Esophagus squamous epithelium (tissue), 5 donors: ENCODE measurements around the gene LCOR. TPM values are rescaled to one million over a fixed set of nuclear protein-coding genes. Genes with fewer than 3 reads are reported as not detected.

Source experiments
- DNase-seq: peaks from one replicate; lab custom pipeline; 2025; lab: John Stamatoyannopoulos, UW
- H3K27ac ChIP-seq, 4 donors: fragments of 200-600 bp; sonication (generic); one replicate each; pipeline ENCODE4 v1.5.1; 2016 to 2019; ENCODE audit warnings: mild to moderate bottlenecking in 1 of 4
- H3K27me3 ChIP-seq, 4 donors: fragments of 200-600 bp; sonication (generic); 1 replicate in 3 of 4; 2 replicates in 1 of 4; pipeline versions ENCODE4 v1.5.1 to v1.6.0; 2017 to 2021; ENCODE audit warnings: antibody characterized with exemption in 1 of 4
- H3K36me3 ChIP-seq, 3 donors: fragments of 200-600 bp; sonication (generic); one replicate each; pipeline ENCODE4 v1.5.1; 2016 to 2019
- H3K4me1 ChIP-seq, 3 donors: fragments of 200-600 bp; sonication (generic); one replicate each; pipeline ENCODE4 v1.5.1; 2017 to 2019
- H3K4me3 ChIP-seq, 4 donors: fragments of 200-600 bp; sonication (generic); 1 replicate in 3 of 4; 2 replicates in 1 of 4; pipeline ENCODE4 v1.5.1; 2016 to 2019; ENCODE audit warnings: mild to moderate bottlenecking in 2 of 4, moderate library complexity in 1 of 4
- H3K9me3 ChIP-seq, 3 donors: fragments of 200-600 bp; sonication (generic); one replicate each; pipeline ENCODE4 v1.5.1; 2016 to 2019
- POLR2A ChIP-seq, 4 donors: fragments of 450-650 bp; IDR thresholded peaks; one replicate each; pipeline ENCODE4 v1.6.1; 2017; ENCODE audit warnings: antibody characterized with exemption in 4 of 4, mild to moderate bottlenecking in 4 of 4, moderate library complexity in 3 of 4
- WGBS, 2 donors: methylation state at CpG; one replicate each; pipeline ENCODE4 v1.1.5; 2018; 5-methylcytosine and 5-hydroxymethylcytosine counted together
- intact Hi-C: fragments of 100-400 bp; cut with DNase I; formaldehyde crosslinking; loops from one replicate; pipeline ENCODE4 v1.15.0; 2022
- total RNA-seq, 4 donors: library from RNA; depleted of rRNA; stranded (reverse); fragments of >200 nt; gene quantifications; one replicate each; pipeline ENCODE4 v1.1.0, GENCODE V29; 2016
- TF ChIP-seq, protein P1 (sequence below), 6 experiments: fragments of 450-650 bp in 4 of 6; fragments of 200-600 bp in 2 of 6; sonication (generic) in 2 of 6; IDR thresholded peaks; one replicate each; pipeline ENCODE4 v1.5.1; 2016 to 2019; ENCODE audit warnings: antibody characterized with exemption in 6 of 6, mild to moderate bottlenecking in 4 of 6, moderate library complexity in 4 of 6
- donor health status: DM: yes; HTN: yes; CAD: no.

The LCOR gene
- total RNA-seq, 4 donors from 2014 or later: 16.9 to 112 (median 30.4) TPM

DNA sequence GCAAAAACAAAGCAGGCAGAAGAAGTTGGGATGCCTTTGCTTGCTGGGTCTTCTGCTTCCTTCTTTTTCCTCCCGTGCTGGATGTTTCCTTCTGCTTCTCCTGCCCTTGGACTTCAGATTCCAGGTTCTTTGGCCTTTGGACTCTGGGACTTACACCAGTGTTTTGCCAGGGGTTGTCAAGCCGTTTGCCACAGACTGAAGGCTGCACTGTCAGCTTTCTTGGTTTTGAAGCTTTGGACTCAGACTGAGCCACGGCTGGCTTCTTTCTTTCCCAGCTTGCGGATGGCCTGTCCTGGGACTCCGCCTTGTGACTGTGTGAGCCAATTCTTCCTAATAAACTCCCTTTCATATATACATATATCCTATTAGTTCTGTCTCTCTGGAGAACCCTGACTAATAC, 11.3 kb upstream of the LCOR start:
- intact Hi-C loops: loop anchor here (10.0 kb wide), 1 partner anchor 176 kb away; no protein-coding TSS in a partner anchor
- TF ChIP-seq, protein P1, sequence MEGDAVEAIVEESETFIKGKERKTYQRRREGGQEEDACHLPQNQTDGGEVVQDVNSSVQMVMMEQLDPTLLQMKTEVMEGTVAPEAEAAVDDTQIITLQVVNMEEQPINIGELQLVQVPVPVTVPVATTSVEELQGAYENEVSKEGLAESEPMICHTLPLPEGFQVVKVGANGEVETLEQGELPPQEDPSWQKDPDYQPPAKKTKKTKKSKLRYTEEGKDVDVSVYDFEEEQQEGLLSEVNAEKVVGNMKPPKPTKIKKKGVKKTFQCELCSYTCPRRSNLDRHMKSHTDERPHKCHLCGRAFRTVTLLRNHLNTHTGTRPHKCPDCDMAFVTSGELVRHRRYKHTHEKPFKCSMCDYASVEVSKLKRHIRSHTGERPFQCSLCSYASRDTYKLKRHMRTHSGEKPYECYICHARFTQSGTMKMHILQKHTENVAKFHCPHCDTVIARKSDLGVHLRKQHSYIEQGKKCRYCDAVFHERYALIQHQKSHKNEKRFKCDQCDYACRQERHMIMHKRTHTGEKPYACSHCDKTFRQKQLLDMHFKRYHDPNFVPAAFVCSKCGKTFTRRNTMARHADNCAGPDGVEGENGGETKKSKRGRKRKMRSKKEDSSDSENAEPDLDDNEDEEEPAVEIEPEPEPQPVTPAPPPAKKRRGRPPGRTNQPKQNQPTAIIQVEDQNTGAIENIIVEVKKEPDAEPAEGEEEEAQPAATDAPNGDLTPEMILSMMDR (IDR thresholded peaks at IDR 0.05): no peak
- no peak for TF ChIP-seq POLR2A (IDR thresholded peaks at IDR 0.05)
- DNase-seq: no peak
- Histone ChIP-seq H3K27me3 (no peaks in the 10 kb centered on the region), H3K9me3 (no peaks in the 10 kb centered on the region), H3K4me1 (no peaks in the 10 kb centered on the region), H3K4me3 (no peak overlapping the region), H3K36me3 (no peaks in the 10 kb centered on the region), H3K27ac (no peak overlapping the region)
- WGBS, 2 donors: 61 to 72% methylated on average over 5 of the region's 5 CpGs

DNA sequence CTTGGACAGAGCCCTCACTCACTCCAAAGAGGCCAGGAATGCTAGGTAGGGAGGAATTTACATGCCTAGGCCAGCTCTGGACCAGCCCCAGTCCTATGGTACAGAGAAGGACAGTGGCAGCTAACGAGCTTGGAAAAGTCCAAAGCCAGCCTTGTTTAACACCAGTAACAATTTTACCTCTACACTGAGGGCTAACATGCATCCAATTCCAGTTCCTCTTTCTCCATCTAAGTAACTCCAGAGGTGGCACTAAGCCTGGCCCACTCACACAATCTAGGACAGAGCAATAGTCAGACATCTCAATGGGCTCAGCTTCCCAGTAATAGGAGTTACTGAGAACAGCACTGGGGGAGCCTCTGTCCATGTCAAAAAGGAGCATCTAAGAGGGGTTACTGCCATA, 5.7 kb upstream of the LCOR start:
- WGBS, 2 donors: 83% methylated on average over 1 of the region's 1 CpG; no CpG with 5 or more reads in 1 of the 2 donors
- Histone ChIP-seq H3K4me1 (peaks cover 0 to 14% (median 7%) of the 10 kb centered on the region in 3 donors), H3K9me3 (no peaks in the 10 kb centered on the region), H3K27ac (no peak overlapping the region), H3K36me3 (no peaks in the 10 kb centered on the region), H3K27me3 (no peaks in the 10 kb centered on the region), H3K4me3 (no peak overlapping the region)
- intact Hi-C loops: loop anchor here (10.0 kb wide), 1 partner anchor 182 kb away; no protein-coding TSS in a partner anchor
- DNase-seq: no peak
- TF ChIP-seq, protein P1 (IDR thresholded peaks at IDR 0.05): no peak
- no peak for TF ChIP-seq POLR2A (IDR thresholded peaks at IDR 0.05)

DNA sequence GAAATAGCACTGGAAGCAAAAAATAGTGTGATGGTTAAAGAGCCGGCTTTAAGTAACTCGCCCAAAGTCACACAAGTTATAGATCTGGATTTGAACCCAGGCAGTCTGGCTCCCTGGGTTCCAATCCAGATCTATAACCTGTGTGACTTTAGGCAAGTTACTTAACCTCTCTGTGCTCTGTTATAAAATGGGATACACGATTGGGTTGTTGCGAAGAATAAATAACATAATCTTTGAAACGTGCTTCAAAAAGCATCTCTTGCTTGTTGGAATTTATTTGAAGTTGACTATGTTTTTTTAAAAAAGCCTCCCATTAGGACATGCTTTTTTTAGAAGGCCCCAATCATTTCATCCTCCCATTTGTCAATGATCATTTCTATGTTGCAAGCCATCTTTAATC, 3.5 kb upstream of the LCOR start:
- H3K4me1 ChIP-seq: peaks cover 0 to 21% (median 7%) of the 10 kb centered on the region in 3 donors
- H3K27me3 ChIP-seq: no peaks in the 10 kb centered on the region
- H3K36me3 ChIP-seq: no peaks in the 10 kb centered on the region
- TF ChIP-seq POLR2A (IDR thresholded peaks at IDR 0.05): no peak
- TF ChIP-seq, protein P1 (IDR thresholded peaks at IDR 0.05): no peak
- intact Hi-C loops: loop anchor here (10.0 kb wide), 1 partner anchor 184 kb away; no protein-coding TSS in a partner anchor
- no peak overlapping the region for H3K4me3 ChIP-seq
- no peak for DNase-seq
- H3K27ac ChIP-seq: no peak overlapping the region
- WGBS, 2 donors: 88% methylated on average over 5 of the region's 5 CpGs
- H3K9me3 ChIP-seq: no peaks in the 10 kb centered on the region

DNA sequence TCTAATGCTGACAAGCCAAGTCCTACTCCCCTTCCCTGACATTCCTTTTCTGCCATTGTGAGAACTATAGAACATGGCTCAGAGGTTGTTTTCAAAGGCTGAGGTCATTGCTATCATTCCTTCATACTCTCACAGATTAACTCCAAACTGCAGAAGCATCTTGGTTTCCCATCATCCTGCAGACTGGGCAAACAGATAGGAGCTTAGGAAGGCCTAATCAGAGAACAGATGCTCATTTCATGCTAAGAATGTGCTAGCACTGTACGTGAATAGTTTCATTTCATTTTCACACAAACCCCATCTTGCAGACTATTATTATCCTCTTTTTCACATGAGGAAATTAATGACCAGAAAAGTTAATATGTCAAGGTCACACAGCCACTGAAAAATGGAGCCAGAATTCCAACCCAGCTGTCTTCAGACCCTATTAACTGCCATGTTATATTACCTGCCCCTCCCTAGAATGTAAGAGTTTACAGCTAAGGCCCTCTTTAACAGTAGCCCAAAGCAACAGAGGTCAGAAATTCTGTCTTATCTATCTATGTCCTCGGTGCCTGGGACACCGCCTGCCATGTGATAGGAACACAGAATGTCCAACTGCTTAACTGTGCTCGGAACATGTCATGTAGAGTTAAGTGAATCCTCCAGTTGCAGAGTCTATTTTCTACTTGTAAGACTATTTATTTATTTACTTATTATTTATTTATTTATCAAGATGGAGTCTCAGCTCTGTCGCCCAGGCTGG, 2.9 kb upstream of the LCOR start:
- WGBS, 2 donors: 89 to 93% methylated on average over 5 of the region's 5 CpGs
- H3K36me3 ChIP-seq: no peaks in the 10 kb centered on the region
- no peak overlapping the region for H3K4me3 ChIP-seq
- H3K27me3 ChIP-seq: no peaks in the 10 kb centered on the region
- TF ChIP-seq, protein P1 (IDR thresholded peaks at IDR 0.05): no peak
- TF ChIP-seq POLR2A (IDR thresholded peaks at IDR 0.05): no peak
- H3K4me1 ChIP-seq: peaks cover 0 to 27% (median 7%) of the 10 kb centered on the region in 3 donors
- intact Hi-C loops: loop anchor here (10.0 kb wide), 1 partner anchor 184 kb away; no protein-coding TSS in a partner anchor
- DNase-seq: no peak
- H3K27ac ChIP-seq: no peak overlapping the region
- no peaks in the 10 kb centered on the region for H3K9me3 ChIP-seq

DNA sequence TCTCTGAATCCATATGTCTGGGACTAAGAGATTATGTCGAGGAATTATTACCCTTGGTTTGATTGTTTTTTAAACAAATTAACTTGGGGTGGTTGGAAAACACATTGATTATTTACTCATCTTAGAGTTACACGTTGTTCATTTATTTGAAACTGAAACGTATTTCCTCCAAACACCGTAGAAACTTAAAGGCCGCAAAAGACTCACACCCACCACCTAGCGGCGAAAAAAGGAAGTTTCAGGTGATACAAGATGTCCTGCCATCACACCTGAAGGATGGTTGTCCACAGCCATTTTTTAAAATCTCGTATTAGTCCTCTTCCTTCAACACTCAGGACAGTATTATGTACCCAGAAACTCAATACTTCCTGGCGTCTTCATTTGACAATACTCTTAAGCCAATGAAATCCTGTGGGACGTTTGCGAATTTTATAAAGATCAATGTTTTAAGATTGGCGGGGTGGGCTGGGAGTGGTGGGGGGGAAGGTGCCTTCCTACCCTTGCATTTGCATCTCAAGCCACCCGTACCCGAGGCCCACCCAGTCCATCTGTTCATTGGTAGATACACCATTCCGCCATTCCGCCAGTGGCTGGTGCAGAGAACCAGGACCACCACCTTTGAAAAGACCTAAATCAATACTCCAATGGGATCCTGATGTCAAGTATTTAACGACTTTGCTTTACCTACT, 1.4 kb upstream of the LCOR start:
- Histone ChIP-seq H3K27me3 (no peaks in the 10 kb centered on the region), H3K36me3 (no peaks in the 10 kb centered on the region), H3K4me1 (peaks cover under 1 to 41% (median 14%) of the 10 kb centered on the region in 3 donors), H3K9me3 (no peaks in the 10 kb centered on the region), H3K4me3 (no peak overlapping the region), H3K27ac (peak overlapping the region in 3 of 4 donors; percentile 96 to 98 (median 97))
- 32 to 34% methylated on average over 17 of the region's 17 CpGs for WGBS, 2 donors
- intact Hi-C loops: no loop called here
- no peak for DNase-seq
- TF ChIP-seq, protein P1 (IDR thresholded peaks at IDR 0.05): peak; percentile 86 to 91 (median 89)
- no peak for TF ChIP-seq POLR2A (IDR thresholded peaks at IDR 0.05)
